ENCODE data around the gene LMOD3. TPM values are rescaled to one million over a fixed set of nuclear protein-coding genes. Genes with fewer than 3 reads are reported as not detected.

Gene LMOD3
- total RNA-seq, result not detected

DNA sequence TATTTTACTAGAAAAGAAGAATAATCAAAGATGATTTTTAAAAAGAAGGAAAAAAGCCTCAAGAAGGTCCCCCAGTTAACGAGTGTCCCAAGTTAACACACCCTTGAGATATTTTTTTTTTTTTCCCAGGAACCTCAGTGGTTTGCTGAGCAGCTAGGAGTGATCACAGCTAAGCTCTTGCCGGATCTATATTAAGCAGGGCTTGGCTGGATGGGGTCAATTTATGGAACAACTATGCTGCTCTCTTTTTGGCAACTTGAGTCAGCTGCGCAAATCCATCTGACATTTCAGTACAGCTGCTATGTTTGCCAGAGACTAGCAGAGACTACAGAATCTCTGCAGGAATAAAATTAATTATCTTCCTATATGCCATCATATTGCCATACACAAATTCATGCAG lies at the start of gene LMOD3:
Gene LMOD3, minus strand, starts transcription at position 193 of the 400 bp plus-strand sequence. CDS start 209 bp downstream, outside the sequence.

DNA sequence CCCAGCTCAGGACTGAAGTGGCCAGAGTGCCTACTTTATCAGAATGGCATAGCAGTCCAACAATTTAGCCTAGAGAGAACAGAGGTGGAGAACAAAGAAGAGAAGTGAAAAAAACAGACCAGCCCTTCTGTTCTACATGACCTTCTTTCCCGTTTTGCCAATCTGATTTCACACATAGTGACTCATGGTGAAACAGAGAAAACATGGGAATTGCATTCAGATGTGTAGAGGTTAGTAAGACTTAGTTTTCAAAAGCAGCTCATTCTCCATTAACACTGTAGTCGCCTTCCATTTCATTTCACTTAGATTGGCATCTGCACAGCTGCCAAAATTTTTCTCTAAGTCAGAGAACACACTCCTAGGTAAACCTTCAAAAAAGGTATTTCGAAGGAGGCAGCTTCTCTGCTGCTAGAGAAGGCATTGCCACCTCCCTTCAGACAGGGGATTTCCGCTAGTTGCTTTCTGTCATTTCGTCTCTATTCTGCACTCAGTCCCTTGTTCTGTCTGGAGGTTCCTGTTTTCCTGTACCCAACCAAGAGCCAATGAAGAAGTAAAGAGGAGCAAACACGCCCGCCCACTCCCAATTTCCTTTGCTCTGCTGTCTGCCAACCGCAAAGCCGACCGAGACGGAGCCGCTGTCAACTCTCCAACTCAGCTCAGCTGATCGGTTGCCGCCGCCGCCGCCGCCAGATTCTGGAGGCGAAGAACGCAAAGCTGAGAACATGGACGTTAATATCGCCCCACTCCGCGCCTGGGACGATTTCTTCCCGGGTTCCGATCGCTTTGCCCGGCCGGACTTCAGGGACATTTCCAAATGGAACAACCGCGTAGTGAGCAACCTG lies 37.8 kb downstream of the LMOD3 start, which contains the start of gene ARL6IP5:
Gene ARL6IP5, plus strand, starts transcription at position 612 of the 842 bp plus-strand sequence. Its CDS starts 111 bp downstream, at position 723.

DNA sequence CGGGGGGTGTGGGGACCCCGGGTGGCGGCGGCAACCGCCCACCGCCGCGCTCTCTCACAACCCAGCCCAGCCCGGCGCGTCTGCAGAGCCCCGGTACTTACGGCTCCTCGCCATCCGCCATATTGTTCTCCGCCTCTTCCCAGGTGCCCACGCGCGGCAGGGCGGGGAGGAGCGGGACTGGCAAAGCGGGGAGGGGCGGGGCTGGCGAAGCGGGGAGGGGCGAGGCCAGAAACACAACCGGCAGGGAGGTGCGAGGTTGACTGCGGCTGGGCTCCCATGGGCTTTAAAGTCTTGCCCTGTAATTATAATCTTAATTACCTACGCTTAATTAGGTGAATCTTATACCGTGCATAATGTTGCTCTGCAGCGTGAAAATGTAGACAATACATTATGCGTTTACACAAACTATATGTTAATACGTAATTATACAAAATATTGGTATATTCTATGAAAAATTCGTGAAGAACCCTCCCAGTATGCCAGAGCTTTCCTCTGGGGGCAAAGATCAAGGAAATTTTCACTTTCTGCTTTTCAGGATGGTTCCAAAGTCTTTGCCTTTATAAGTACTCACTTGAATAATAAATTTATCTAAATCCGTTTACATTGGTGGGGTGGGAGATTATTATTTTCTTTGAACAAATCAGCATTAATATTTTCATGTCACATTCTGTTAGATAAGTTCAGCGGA lies 42.0 kb downstream of the LMOD3 start, which contains the start of gene UBA3:
Gene UBA3, minus strand, starts transcription at position 133 of the 688 bp plus-strand sequence. Its CDS starts 12 bp downstream, at position 121.

Other genes with a start within 250 kb of the LMOD3 start
- not detected for gene TAFA4, start 190.0 kb downstream of the LMOD3 start, total RNA-seq
- 10 to 100 TPM; 39.6 to 52.6 TPM for gene EOGT, start 108.9 kb downstream of the LMOD3 start, total RNA-seq
- 10 to 100 TPM; 18.6 to 22.0 TPM for gene TMF1, start 70.3 kb downstream of the LMOD3 start, total RNA-seq
- 10 to 100 TPM; 78.1 to 80.3 TPM for gene UBA3, start 42.2 kb downstream of the LMOD3 start, total RNA-seq
- 10 to 100 TPM; 51.0 to 52.3 TPM for gene ARL6IP5, start 37.7 kb downstream of the LMOD3 start, total RNA-seq

Measured in melanocyte of skin (primary cell).